ENCODE measurements around the gene CDC42EP2.

GRCh38 chr11:65279741-65280440 is 34.8 kb upstream of the CDC42EP2 start:
- TF ChIP-seq CTCF (IDR thresholded peaks at IDR 0.05) = no peak
- no peak for TF ChIP-seq POLR2A (IDR thresholded peaks at IDR 0.05)

All from lower leg skin (tissue), 3 donors.